Effector CD4-positive, alpha-beta T cell (primary cell): ENCODE measurements around the gene PCSK6.
"Not testable (repeated sequence)": the region's sequence is repeated elsewhere in the genome, so short reads cannot be mapped to it uniquely, and the experiment has no call there.

Experiments used
- DNase-seq: peaks from one replicate; pipeline ENCODE4 v3.0.0-alpha.2; 2020

Gene PCSK6

GRCh38 chr15:101481917-101482525, 7.5 kb downstream of the PCSK6 start:
- DNase-seq = no peak

- DNase-seq = no peak
Measured at GRCh38 chr15:101481381-101481705, 8.2 kb downstream of the PCSK6 start.

- DNase-seq = no peak
Measured at GRCh38 chr15:101480613-101481380, 8.7 kb downstream of the PCSK6 start.

- no peak for DNase-seq
Measured at GRCh38 chr15:101479851-101480612, 9.5 kb downstream of the PCSK6 start.

GRCh38 chr15:101479342-101479845, 10.1 kb downstream of the PCSK6 start:
- DNase-seq = no peak

GRCh38 chr15:101478701-101479341, 10.7 kb downstream of the PCSK6 start:
- no peak for DNase-seq

GRCh38 chr15:101477851-101478362, 11.6 kb downstream of the PCSK6 start:
- no peak for DNase-seq

- no peak for DNase-seq
Measured at GRCh38 chr15:101476756-101477155, 12.8 kb downstream of the PCSK6 start.

GRCh38 chr15:101474983-101475382, 14.5 kb downstream of the PCSK6 start:
- no peak for DNase-seq

GRCh38 chr15:101474233-101474632, 15.3 kb downstream of the PCSK6 start:
- DNase-seq = no peak

- DNase-seq = no peak
Measured at GRCh38 chr15:101472033-101472432, 17.5 kb downstream of the PCSK6 start.

- no peak for DNase-seq
Measured at GRCh38 chr15:101470548-101471239, 18.8 kb downstream of the PCSK6 start.

GRCh38 chr15:101469520-101470288, 19.8 kb downstream of the PCSK6 start:
- no peak for DNase-seq

GRCh38 chr15:101466188-101466587, 23.3 kb downstream of the PCSK6 start:
- DNase-seq = no peak

- no peak for DNase-seq
Measured at GRCh38 chr15:101464999-101465669, 24.4 kb downstream of the PCSK6 start.

- no peak for DNase-seq
Measured at GRCh38 chr15:101464256-101464998, 25.1 kb downstream of the PCSK6 start.

GRCh38 chr15:101463696-101464095, 25.8 kb downstream of the PCSK6 start:
- DNase-seq = not testable (repeated sequence)

- no peak for DNase-seq
Measured at GRCh38 chr15:101463270-101463669, 26.2 kb downstream of the PCSK6 start.

- no peak for DNase-seq
Measured at GRCh38 chr15:101461097-101461496, 28.4 kb downstream of the PCSK6 start.
